Liver (tissue), 9 donors: ENCODE results near the gene REEP3. TPM values are rescaled to one million over a fixed set of nuclear protein-coding genes. Genes with fewer than 3 reads are reported as not detected.

ENCODE experiments used
- DNase-seq: peaks from one replicate; pipeline ENCODE4 v3.0.0-alpha.2; 2017; ENCODE audit warnings: low spot score
- H3K27ac ChIP-seq, 2 donors: one replicate each; pipeline ENCODE4 v1.7.0; 2013; ENCODE audit warnings: inconsistent platforms in 2 of 2, low read length in 2 of 2, control low read depth in 1 of 2, low read depth in 1 of 2, mild to moderate bottlenecking in 1 of 2
- H3K27me3 ChIP-seq, 4 donors: one replicate each; pipeline versions ENCODE4 v1.6.1 to v1.7.0; 2013; ENCODE audit warnings: low read length in 3 of 4, inconsistent platforms in 1 of 4, mild to moderate bottlenecking in 1 of 4, moderate library complexity in 1 of 4; ENCODE audit not compliant: control insufficient read depth in 4 of 4, insufficient read depth in 4 of 4
- H3K36me3 ChIP-seq, 4 donors: one replicate each; pipeline versions ENCODE4 v1.6.1 to v1.7.0; 2013; ENCODE audit warnings: low read length in 3 of 4, mild to moderate bottlenecking in 3 of 4, low read depth in 1 of 4, moderate library complexity in 1 of 4; ENCODE audit not compliant: control insufficient read depth in 4 of 4, insufficient read depth in 3 of 4
- H3K4me1 ChIP-seq, 4 donors: one replicate each; pipeline versions ENCODE4 v1.6.1 to v1.7.0; 2013; ENCODE audit warnings: low read length in 3 of 4, mild to moderate bottlenecking in 3 of 4, moderate library complexity in 1 of 4; ENCODE audit not compliant: control insufficient read depth in 4 of 4, insufficient read depth in 4 of 4
- H3K4me3 ChIP-seq, 3 donors: one replicate each; pipeline versions ENCODE4 v1.6.1 to v1.7.0; 2013; ENCODE audit warnings: low read length in 3 of 3, control low read depth in 1 of 3, low read depth in 1 of 3, mild to moderate bottlenecking in 1 of 3
- H3K9ac ChIP-seq, 2 donors: one replicate each; pipeline ENCODE4 v1.7.0; 2013; ENCODE audit warnings: low read length in 2 of 2, mild to moderate bottlenecking in 2 of 2, moderate library complexity in 2 of 2, control low read depth in 1 of 2, low read depth in 1 of 2
- H3K9me3 ChIP-seq, 4 donors: one replicate each; pipeline versions ENCODE4 v1.6.1 to v1.7.0; 2013; ENCODE audit warnings: low read length in 3 of 4; ENCODE audit not compliant: control insufficient read depth in 4 of 4
- EGR1 ChIP-seq, 2 donors: IDR thresholded peaks; 2 replicates each; pipeline ENCODE4 v1.6.1; 2016 to 2018; ENCODE audit warnings: antibody characterized with exemption in 2 of 2, low read depth in 2 of 2
- FOXA1 ChIP-seq: IDR thresholded peaks from 2 replicates; pipeline ENCODE4 v1.6.1; 2016; ENCODE audit warnings: antibody characterized with exemption
- GABPA ChIP-seq, 2 donors: IDR thresholded peaks in 1 of 2; conservative IDR thresholded peaks in 1 of 2; 2 replicates each; pipeline ENCODE4 v1.6.1; 2016; ENCODE audit warnings: antibody characterized with exemption in 2 of 2, mild to moderate bottlenecking in 1 of 2, moderate library complexity in 1 of 2
- HNF4A ChIP-seq, 2 donors: conservative IDR thresholded peaks; 2 replicates each; pipeline ENCODE4 v1.6.1; 2016; ENCODE audit warnings: antibody characterized with exemption in 2 of 2, mild to moderate bottlenecking in 2 of 2
- JUND ChIP-seq, 2 donors: IDR thresholded peaks; 2 replicates each; pipeline ENCODE4 v1.6.1; 2016; ENCODE audit warnings: antibody characterized with exemption in 2 of 2
- RAD21 ChIP-seq, 2 donors: IDR thresholded peaks; 2 replicates each; pipeline ENCODE4 v1.6.1; 2016; ENCODE audit warnings: antibody characterized with exemption in 2 of 2, mild to moderate bottlenecking in 2 of 2
- RXRA ChIP-seq, 2 donors: IDR thresholded peaks; 2 replicates each; pipeline ENCODE4 v1.6.1; 2017 to 2018; ENCODE audit warnings: antibody characterized with exemption in 2 of 2, mild to moderate bottlenecking in 1 of 2
- SP1 ChIP-seq: IDR thresholded peaks from 2 replicates; pipeline ENCODE4 v1.6.1; 2018; ENCODE audit warnings: antibody characterized with exemption, mild to moderate bottlenecking
- YY1 ChIP-seq: IDR thresholded peaks from 2 replicates; pipeline ENCODE4 v1.6.1; 2016; ENCODE audit warnings: antibody characterized with exemption, mild to moderate bottlenecking
- WGBS: extraction: QIAGEN DNeasy Blood & Tissue Kit; methylation state at CpG from one replicate; pipeline ENCODE4 v1.1.7; 2013; 5-methylcytosine and 5-hydroxymethylcytosine counted together
- polyA plus RNA-seq, 2 donors: library from polyadenylated mRNA; stranded (reverse) in 1 of 2; unstranded in 1 of 2; fragments of 200-250 nt in 1 of 2; fragments of >200 nt in 1 of 2; fragmentation: Nextera tagmentation in 1 of 2; extraction: Ambion mirVana in 1 of 2; gene quantifications; one replicate each; pipeline versions ENCODE4 v1.2.1 to v1.2.3, GENCODE V29; 2013 to 2015
- total RNA-seq, 2 donors: library from RNA; depleted of rRNA; stranded (reverse); fragments of >200 nt; gene quantifications; one replicate each; pipeline ENCODE4 v1.2.3, GENCODE V29; 2014
- TF ChIP-seq, protein P1 (sequence below): IDR thresholded peaks from 2 replicates; pipeline ENCODE4 v1.6.1; 2016; ENCODE audit warnings: antibody characterized with exemption, mild to moderate bottlenecking
- TF ChIP-seq, protein P2 (sequence below): IDR thresholded peaks from 2 replicates; pipeline ENCODE4 v1.6.1; 2016; ENCODE audit warnings: antibody characterized with exemption
- TF ChIP-seq, protein P3 (sequence below): fragments of 150-350 bp; IDR thresholded peaks from 2 replicates; pipeline ENCODE4 v1.5.1; 2017; ENCODE audit warnings: improper control_type of control experiment, low read depth, low read length; ENCODE audit not compliant: missing input control
- TF ChIP-seq, protein P4 (sequence below): IDR thresholded peaks from 2 replicates; pipeline ENCODE4 v1.6.1; 2016; ENCODE audit warnings: antibody characterized with exemption
- donor health status: healthy.
- donor health status: healthy.
- donor health status: healthy.
- donor health status: healthy.
- donor health status: healthy.

REEP3 gene
- total and polyA plus RNA-seq, 4 donors = 7.9 to 26.9 (median 18.2) TPM

DNA sequence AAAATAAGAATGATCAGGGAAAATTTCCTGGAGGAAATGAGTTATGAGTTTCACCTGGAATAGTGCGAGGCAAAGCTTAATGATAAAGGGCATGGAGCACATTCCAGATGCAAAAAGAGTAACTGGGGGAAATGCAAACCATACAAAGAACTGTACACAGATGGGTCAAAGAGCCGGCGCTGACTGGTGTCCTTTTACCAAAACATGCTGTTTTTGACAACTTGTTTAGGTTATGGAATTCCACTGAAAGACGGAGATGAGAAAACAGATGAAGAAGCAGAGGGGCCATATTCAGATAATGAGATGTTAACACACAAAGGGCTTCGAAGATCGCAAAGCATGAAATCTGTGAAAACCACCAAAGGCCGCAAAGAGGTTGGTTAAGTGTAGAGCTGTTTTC, 98.2 kb downstream of the REEP3 start:
- H3K36me3 ChIP-seq = no peaks in the 10 kb centered on the region
- H3K9ac ChIP-seq = no peak overlapping the region

DNA sequence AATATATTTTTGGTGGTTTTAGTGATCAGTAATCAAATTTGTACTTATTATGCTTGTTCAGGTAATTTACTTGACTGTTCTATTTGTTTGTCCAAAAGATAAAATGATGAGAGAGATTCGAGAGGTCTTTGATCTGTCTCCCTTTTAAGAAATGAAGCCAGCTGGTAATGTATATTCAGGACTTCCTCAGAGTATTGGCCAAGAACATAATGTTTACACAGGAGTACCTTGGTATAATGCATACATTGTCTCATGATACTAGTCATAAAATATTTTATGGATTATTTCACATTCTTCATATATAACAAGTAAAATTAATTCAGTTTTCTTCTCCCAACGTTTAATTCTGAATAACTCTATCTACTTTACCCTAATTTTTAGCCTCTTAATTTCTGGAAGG, 100.9 kb downstream of the REEP3 start:
- TF ChIP-seq GABPA (IDR thresholded peaks at IDR 0.05 in 1 of 2, conservative IDR thresholded peaks at IDR 0.05 in 1 of 2) (no peak), SP1 (no peak), HNF4A (conservative IDR thresholded peaks at IDR 0.05) (no peak), RXRA (IDR thresholded peaks at IDR 0.05) (no peak), FOXA1 (no peak), JUND (IDR thresholded peaks at IDR 0.05) (no peak), YY1 (no peak), EGR1 (IDR thresholded peaks at IDR 0.05; ENCODE audit: low read depth in 2 of 2) (no peak)
- TF ChIP-seq, protein P1, sequence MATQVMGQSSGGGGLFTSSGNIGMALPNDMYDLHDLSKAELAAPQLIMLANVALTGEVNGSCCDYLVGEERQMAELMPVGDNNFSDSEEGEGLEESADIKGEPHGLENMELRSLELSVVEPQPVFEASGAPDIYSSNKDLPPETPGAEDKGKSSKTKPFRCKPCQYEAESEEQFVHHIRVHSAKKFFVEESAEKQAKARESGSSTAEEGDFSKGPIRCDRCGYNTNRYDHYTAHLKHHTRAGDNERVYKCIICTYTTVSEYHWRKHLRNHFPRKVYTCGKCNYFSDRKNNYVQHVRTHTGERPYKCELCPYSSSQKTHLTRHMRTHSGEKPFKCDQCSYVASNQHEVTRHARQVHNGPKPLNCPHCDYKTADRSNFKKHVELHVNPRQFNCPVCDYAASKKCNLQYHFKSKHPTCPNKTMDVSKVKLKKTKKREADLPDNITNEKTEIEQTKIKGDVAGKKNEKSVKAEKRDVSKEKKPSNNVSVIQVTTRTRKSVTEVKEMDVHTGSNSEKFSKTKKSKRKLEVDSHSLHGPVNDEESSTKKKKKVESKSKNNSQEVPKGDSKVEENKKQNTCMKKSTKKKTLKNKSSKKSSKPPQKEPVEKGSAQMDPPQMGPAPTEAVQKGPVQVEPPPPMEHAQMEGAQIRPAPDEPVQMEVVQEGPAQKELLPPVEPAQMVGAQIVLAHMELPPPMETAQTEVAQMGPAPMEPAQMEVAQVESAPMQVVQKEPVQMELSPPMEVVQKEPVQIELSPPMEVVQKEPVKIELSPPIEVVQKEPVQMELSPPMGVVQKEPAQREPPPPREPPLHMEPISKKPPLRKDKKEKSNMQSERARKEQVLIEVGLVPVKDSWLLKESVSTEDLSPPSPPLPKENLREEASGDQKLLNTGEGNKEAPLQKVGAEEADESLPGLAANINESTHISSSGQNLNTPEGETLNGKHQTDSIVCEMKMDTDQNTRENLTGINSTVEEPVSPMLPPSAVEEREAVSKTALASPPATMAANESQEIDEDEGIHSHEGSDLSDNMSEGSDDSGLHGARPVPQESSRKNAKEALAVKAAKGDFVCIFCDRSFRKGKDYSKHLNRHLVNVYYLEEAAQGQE = no peak
- TF ChIP-seq, protein P2, sequence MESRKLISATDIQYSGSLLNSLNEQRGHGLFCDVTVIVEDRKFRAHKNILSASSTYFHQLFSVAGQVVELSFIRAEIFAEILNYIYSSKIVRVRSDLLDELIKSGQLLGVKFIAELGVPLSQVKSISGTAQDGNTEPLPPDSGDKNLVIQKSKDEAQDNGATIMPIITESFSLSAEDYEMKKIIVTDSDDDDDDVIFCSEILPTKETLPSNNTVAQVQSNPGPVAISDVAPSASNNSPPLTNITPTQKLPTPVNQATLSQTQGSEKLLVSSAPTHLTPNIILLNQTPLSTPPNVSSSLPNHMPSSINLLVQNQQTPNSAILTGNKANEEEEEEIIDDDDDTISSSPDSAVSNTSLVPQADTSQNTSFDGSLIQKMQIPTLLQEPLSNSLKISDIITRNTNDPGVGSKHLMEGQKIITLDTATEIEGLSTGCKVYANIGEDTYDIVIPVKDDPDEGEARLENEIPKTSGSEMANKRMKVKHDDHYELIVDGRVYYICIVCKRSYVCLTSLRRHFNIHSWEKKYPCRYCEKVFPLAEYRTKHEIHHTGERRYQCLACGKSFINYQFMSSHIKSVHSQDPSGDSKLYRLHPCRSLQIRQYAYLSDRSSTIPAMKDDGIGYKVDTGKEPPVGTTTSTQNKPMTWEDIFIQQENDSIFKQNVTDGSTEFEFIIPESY = no peak
- TF ChIP-seq, protein P3, sequence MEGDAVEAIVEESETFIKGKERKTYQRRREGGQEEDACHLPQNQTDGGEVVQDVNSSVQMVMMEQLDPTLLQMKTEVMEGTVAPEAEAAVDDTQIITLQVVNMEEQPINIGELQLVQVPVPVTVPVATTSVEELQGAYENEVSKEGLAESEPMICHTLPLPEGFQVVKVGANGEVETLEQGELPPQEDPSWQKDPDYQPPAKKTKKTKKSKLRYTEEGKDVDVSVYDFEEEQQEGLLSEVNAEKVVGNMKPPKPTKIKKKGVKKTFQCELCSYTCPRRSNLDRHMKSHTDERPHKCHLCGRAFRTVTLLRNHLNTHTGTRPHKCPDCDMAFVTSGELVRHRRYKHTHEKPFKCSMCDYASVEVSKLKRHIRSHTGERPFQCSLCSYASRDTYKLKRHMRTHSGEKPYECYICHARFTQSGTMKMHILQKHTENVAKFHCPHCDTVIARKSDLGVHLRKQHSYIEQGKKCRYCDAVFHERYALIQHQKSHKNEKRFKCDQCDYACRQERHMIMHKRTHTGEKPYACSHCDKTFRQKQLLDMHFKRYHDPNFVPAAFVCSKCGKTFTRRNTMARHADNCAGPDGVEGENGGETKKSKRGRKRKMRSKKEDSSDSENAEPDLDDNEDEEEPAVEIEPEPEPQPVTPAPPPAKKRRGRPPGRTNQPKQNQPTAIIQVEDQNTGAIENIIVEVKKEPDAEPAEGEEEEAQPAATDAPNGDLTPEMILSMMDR = no peak
- TF ChIP-seq, protein P4, sequence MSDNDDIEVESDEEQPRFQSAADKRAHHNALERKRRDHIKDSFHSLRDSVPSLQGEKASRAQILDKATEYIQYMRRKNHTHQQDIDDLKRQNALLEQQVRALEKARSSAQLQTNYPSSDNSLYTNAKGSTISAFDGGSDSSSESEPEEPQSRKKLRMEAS = no peak
- Histone ChIP-seq H3K27ac (no peak overlapping the region), H3K9me3 (no peaks in the 10 kb centered on the region), H3K27me3 (no peaks in the 10 kb centered on the region), H3K9ac (no peak overlapping the region), H3K36me3 (no peaks in the 10 kb centered on the region), H3K4me1 (no peaks in the 10 kb centered on the region), H3K4me3 (no peak overlapping the region)
- WGBS = 84% methylated on average over 2 of the region's 2 CpGs
- DNase-seq = no peak

More for the DNA sequence above, 98.2 kb downstream of the REEP3 start:
- TF ChIP-seq JUND (IDR thresholded peaks at IDR 0.05) (no peak), SP1 (no peak), RAD21 (IDR thresholded peaks at IDR 0.05) (no peak)
- TF ChIP-seq, protein P2 = no peak
- Histone ChIP-seq H3K4me1 (no peaks in the 10 kb centered on the region), H3K9me3 (no peaks in the 10 kb centered on the region), H3K27me3 (no peaks in the 10 kb centered on the region), H3K4me3 (no peak overlapping the region), H3K27ac (no peak overlapping the region)
- WGBS = 97% methylated on average over 7 of the region's 7 CpGs
- no peak for DNase-seq
